Panc1 (cell line): ENCODE results near the gene CDHR5. TPM values are rescaled to one million over a fixed set of nuclear protein-coding genes. Genes with fewer than 3 reads are reported as not detected.
A peak's percentile ranks its signal among the peaks of the same experiment; 100 is the strongest.

ENCODE experiments used
- ATAC-seq: fragments of 200-7000 bp; cut with Tn5 transposase; 2 replicates; pipeline ENCODE4 v1.9.1; 2020; ENCODE audit warnings: mild to moderate bottlenecking, moderate library complexity
- BruUV-seq: library from RNA; stranded (reverse); fragments of 400-500 nt; replicated peaks from 2 replicates; lab custom pipeline; 2021; lab: Mats Ljungman, UMichigan
- CTCF ChIA-PET: fragments of 300-600 bp; sonication (Branson Sonifier 250); formaldehyde crosslinking; loops from one replicate; lab custom pipeline; 2022; ENCODE audit warnings: antibody characterized with exemption; lab: Charles Lee
- POLR2A ChIA-PET: fragments of 300-600 bp; sonication (Branson Sonifier 250); formaldehyde crosslinking; loops from one replicate; lab custom pipeline; 2022; ENCODE audit warnings: antibody characterized with exemption; lab: Charles Lee
- DNase-seq: peaks from one replicate; pipeline ENCODE4 v3.0.0-alpha.2; 2010; ENCODE audit warnings: low read depth, low spot score
- H3K27ac ChIP-seq: 2 replicates; pipeline ENCODE4 v1.5.1; 2011; ENCODE audit warnings: mild to moderate bottlenecking, low read length, inconsistent platforms
- H3K27me3 ChIP-seq: fragments of 200-500 bp; sonication (Bioruptor generic); 2 replicates; pipeline ENCODE4 v1.6.0; 2014; ENCODE audit warnings: low read length, inconsistent platforms; ENCODE audit not compliant: control insufficient read depth, insufficient read depth
- H3K36me3 ChIP-seq: fragments of 200-500 bp; sonication (Bioruptor generic); 2 replicates; pipeline ENCODE4 v1.5.1; 2014; ENCODE audit warnings: inconsistent platforms, mild to moderate bottlenecking, low read length, moderate library complexity; ENCODE audit not compliant: control insufficient read depth, insufficient read depth
- H3K4me1 ChIP-seq: 2 replicates; pipeline ENCODE4 v1.5.1; 2011; ENCODE audit warnings: inconsistent platforms, mild to moderate bottlenecking, low read length, moderate library complexity; ENCODE audit not compliant: control insufficient read depth, insufficient read depth
- H3K4me3 ChIP-seq, 2 experiments: 2 replicates each; pipeline ENCODE4 v1.5.1; 2011 to 2012; ENCODE audit warnings: low read depth in 2 of 2, low read length in 2 of 2, mild to moderate bottlenecking in 2 of 2, inconsistent platforms in 1 of 2, moderate library complexity in 1 of 2
- H3K9me3 ChIP-seq: fragments of 200-500 bp; sonication (Bioruptor generic); 2 replicates; pipeline ENCODE4 v1.5.1; 2014; ENCODE audit warnings: low read depth, mild to moderate bottlenecking, inconsistent platforms, low read length, moderate library complexity; ENCODE audit not compliant: control insufficient read depth, insufficient read depth
- POLR2AphosphoS5 ChIP-seq: IDR thresholded peaks from 2 replicates; pipeline ENCODE4 v1.6.1; 2012; ENCODE audit warnings: mild to moderate bottlenecking, low read depth, low read length, moderate library complexity
- SIN3A ChIP-seq: IDR thresholded peaks from 2 replicates; pipeline ENCODE4 v1.6.1; 2012; ENCODE audit warnings: low read depth, mild to moderate bottlenecking, low read length, moderate library complexity, borderline replicate concordance; ENCODE audit not compliant: insufficient read depth
- TCF7L2 ChIP-seq: IDR thresholded peaks from 2 replicates; pipeline ENCODE4 v1.6.1; 2011; ENCODE audit warnings: mild to moderate bottlenecking, low read depth, low read length, inconsistent platforms
- in situ Hi-C: cut with HindIII; loops from 2 replicates; pipeline ENCODE4 v1.10.0; 2016; ENCODE audit warnings: low sequenced_read_pairs, low pct_unique_long_range_greater_than_20kb
- intact Hi-C: fragments of 100-400 bp; cut with micrococcal nuclease; formaldehyde crosslinking; loops from one replicate; pipeline ENCODE4 v1.10.0; 2022; ENCODE audit not compliant: unreplicated experiment
- total RNA-seq: library from RNA; stranded (reverse); gene quantifications from one replicate; pipeline ENCODE4 v1.2.1, GENCODE V29; 2021; ENCODE audit not compliant: unreplicated experiment
- TF ChIP-seq, protein P1 (sequence below): fragments of 450-650 bp; IDR thresholded peaks from 2 replicates; pipeline ENCODE4 v1.5.1; 2017; ENCODE audit warnings: mild to moderate bottlenecking
- TF ChIP-seq, protein P2 (sequence below), 2 experiments: IDR thresholded peaks; 2 replicates each; pipeline ENCODE4 v1.6.1; 2011 to 2012; ENCODE audit warnings: low read depth in 2 of 2, control low read depth in 1 of 2, low read length in 1 of 2, mild to moderate bottlenecking in 1 of 2, moderate library complexity in 1 of 2; ENCODE audit not compliant: insufficient read depth in 1 of 2

The CDHR5 gene
- total RNA-seq, 1 experiment from 2014 or later = not detected

DNA sequence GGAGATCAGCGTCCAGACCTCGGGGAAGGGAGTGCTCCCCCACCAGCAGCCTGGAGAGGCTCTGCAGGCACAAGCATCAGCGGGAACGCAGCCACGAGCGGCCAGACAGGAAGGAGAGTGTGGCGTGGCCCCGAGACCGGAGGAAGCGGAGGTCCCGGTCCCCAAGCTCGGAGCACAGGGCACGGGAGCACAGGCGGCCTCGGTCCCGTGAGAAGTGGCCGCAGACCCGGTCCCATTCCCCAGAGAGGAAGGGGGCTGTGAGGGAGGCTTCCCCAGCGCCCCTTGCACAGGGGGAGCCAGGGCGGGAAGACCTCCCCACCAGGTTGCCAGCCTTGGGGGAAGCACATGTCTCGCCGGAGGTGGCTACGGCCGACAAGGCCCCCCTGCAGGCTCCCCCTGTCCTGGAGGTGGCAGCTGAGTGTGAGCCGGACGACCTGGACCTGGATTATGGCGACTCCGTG is 15.9 kb downstream of the CDHR5 start:
- intact Hi-C loops = no loop called here
- Histone ChIP-seq H3K4me1 (peaks cover 21% of the 10 kb centered on the region), H3K9me3 (no peaks in the 10 kb centered on the region), H3K4me3 (no peak overlapping the region), H3K27ac (no peak overlapping the region), H3K27me3 (no peaks in the 10 kb centered on the region), H3K36me3 (peaks cover 38% of the 10 kb centered on the region)
- no peak for DNase-seq
- ChIA-PET CTCF (no interaction called here), POLR2A (interaction anchor here (1.2 kb wide), 1 partner anchor 24 kb away, joined by 5 read pairs; no protein-coding TSS in a partner anchor)
- BruUV-seq = TSS peak; percentile 46
- TF ChIP-seq, protein P1, sequence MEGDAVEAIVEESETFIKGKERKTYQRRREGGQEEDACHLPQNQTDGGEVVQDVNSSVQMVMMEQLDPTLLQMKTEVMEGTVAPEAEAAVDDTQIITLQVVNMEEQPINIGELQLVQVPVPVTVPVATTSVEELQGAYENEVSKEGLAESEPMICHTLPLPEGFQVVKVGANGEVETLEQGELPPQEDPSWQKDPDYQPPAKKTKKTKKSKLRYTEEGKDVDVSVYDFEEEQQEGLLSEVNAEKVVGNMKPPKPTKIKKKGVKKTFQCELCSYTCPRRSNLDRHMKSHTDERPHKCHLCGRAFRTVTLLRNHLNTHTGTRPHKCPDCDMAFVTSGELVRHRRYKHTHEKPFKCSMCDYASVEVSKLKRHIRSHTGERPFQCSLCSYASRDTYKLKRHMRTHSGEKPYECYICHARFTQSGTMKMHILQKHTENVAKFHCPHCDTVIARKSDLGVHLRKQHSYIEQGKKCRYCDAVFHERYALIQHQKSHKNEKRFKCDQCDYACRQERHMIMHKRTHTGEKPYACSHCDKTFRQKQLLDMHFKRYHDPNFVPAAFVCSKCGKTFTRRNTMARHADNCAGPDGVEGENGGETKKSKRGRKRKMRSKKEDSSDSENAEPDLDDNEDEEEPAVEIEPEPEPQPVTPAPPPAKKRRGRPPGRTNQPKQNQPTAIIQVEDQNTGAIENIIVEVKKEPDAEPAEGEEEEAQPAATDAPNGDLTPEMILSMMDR = no peak
- no peak for TF ChIP-seq TCF7L2
- TF ChIP-seq, protein P2, sequence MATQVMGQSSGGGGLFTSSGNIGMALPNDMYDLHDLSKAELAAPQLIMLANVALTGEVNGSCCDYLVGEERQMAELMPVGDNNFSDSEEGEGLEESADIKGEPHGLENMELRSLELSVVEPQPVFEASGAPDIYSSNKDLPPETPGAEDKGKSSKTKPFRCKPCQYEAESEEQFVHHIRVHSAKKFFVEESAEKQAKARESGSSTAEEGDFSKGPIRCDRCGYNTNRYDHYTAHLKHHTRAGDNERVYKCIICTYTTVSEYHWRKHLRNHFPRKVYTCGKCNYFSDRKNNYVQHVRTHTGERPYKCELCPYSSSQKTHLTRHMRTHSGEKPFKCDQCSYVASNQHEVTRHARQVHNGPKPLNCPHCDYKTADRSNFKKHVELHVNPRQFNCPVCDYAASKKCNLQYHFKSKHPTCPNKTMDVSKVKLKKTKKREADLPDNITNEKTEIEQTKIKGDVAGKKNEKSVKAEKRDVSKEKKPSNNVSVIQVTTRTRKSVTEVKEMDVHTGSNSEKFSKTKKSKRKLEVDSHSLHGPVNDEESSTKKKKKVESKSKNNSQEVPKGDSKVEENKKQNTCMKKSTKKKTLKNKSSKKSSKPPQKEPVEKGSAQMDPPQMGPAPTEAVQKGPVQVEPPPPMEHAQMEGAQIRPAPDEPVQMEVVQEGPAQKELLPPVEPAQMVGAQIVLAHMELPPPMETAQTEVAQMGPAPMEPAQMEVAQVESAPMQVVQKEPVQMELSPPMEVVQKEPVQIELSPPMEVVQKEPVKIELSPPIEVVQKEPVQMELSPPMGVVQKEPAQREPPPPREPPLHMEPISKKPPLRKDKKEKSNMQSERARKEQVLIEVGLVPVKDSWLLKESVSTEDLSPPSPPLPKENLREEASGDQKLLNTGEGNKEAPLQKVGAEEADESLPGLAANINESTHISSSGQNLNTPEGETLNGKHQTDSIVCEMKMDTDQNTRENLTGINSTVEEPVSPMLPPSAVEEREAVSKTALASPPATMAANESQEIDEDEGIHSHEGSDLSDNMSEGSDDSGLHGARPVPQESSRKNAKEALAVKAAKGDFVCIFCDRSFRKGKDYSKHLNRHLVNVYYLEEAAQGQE (IDR thresholded peaks at IDR 0.05; ENCODE audit: insufficient read depth in 1 of 2, low read depth in 2 of 2, low read length in 1 of 2) = no peak
- TF ChIP-seq SIN3A = no peak
- TF ChIP-seq POLR2AphosphoS5 = no peak
- no peak for ATAC-seq
- in situ Hi-C loops = no loop called here

DNA sequence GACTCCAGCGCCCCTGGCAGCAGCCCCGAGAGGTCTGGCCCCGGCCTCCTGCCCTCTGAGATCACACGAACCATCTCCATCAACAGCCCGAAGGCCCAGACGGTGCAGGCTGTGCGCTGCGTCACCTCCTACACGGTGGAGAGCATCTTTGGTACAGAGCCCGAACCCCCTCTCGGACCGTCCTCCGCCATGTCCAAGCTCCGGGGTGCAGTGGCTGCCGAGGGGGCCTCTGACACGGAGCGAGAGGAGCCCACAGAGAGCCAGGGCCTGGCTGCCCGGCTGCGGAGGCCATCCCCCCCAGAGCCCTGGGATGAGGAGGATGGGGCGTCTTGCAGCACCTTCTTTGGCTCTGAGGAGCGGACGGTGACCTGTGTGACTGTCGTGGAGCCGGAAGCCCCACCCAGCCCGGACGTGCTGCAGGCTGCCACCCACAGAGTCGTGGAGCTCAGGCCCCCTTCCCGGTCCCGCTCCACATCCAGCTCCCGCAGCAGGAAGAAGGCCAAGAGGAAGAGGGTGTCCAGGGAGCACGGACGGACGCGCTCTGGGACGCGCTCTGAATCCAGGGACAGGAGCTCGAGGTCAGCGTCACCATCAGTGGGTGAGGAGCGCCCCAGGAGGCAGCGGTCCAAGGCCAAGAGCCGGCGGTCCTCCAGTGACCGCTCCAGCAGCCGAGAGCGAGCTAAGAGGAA is 16.6 kb downstream of the CDHR5 start:
- H3K36me3 ChIP-seq = peaks cover 38% of the 10 kb centered on the region
- ChIA-PET POLR2A (interaction anchor here (1.2 kb wide), 1 partner anchor 23 kb away, joined by 5 read pairs; no protein-coding TSS in a partner anchor), CTCF (no interaction called here)
- in situ Hi-C loops = no loop called here
- no peaks in the 10 kb centered on the region for H3K27me3 ChIP-seq
- intact Hi-C loops = no loop called here
- no TSS peak for BruUV-seq
- no peak for DNase-seq
- no peaks in the 10 kb centered on the region for H3K9me3 ChIP-seq
- H3K4me3 ChIP-seq = no peak overlapping the region
- no peak for TF ChIP-seq SIN3A
- no peak for TF ChIP-seq POLR2AphosphoS5
- TF ChIP-seq, protein P2 (IDR thresholded peaks at IDR 0.05; ENCODE audit: insufficient read depth in 1 of 2, low read depth in 2 of 2, low read length in 1 of 2) = no peak
- peaks cover 16% of the 10 kb centered on the region for H3K4me1 ChIP-seq
- no peak for ATAC-seq
- no peak overlapping the region for H3K27ac ChIP-seq
